ENCODE measurements around the gene SH3PXD2B. TPM values are rescaled to one million over a fixed set of nuclear protein-coding genes. Genes with fewer than 3 reads are reported as not detected.

Gene SH3PXD2B
- total and polyA plus RNA-seq, 2 of the 4 experiments (the other 2 are of a cell fraction): 8.2 to 14.4 TPM

- DNase-seq (peak; percentile 83), ATAC-seq (ENCODE audit: low read depth) (peak; percentile 50)
- in situ Hi-C loops (cut with MboI; ENCODE audit: low sequenced_read_pairs): no loop called here
- Histone ChIP-seq H3K14ac (replicated peaks; ENCODE audit: low read depth, low read length) (peak overlapping the region; percentile 2; the same call in 1 of the 2 replicates), H3K27ac (ENCODE audit: insufficient read depth, low read length) (peak overlapping the region; percentile 19; the same call in 1 of the 2 replicates), H3K27me3 (ENCODE audit: control insufficient read depth, insufficient read depth, low read length) (no peaks in the 10 kb centered on the region), H2AK5ac (ENCODE audit: low read depth, low read length) (0 out of 2 replicates have a peak overlapping the region, but pooled peaks have one; percentile 1), H3K9ac (ENCODE audit: low read depth, low read length) (no peak overlapping the region), H3K18ac (ENCODE audit: low read depth, low read length) (no peak overlapping the region), H3K4ac (ENCODE audit: low read depth, low read length) (peak overlapping the region; percentile 62; the same call in 1 of the 2 replicates), H2BK15ac (ENCODE audit: low read depth, low read length) (no peak overlapping the region), H3K4me2 (ENCODE audit: low read depth, low read length) (peak overlapping the region; percentile 1; the same call in 1 of the 2 replicates), H2AFZ (replicated peaks; ENCODE audit: low read length, poor library complexity) (no peak overlapping the region), H3K4me3 (ENCODE audit: insufficient read depth, low read depth, low read length) (no peak overlapping the region), H4K20me1 (ENCODE audit: insufficient read depth, low read length) (peaks cover 9% of the 10 kb centered on the region), H3K4me1 (ENCODE audit: control insufficient read depth, insufficient read depth, low read length) (peaks cover 14% of the 10 kb centered on the region), H3K56ac (ENCODE audit: extremely low read depth, insufficient read depth, low read length) (no peak overlapping the region), H2AK9ac (replicated peaks; ENCODE audit: low read depth, low read length, poor library complexity) (no peak overlapping the region), H2BK120ac (ENCODE audit: low read depth, low read length) (no peak overlapping the region), H4K5ac (ENCODE audit: low read depth, low read length) (no peak overlapping the region), H2BK20ac (ENCODE audit: low read depth, low read length) (0 out of 2 replicates have a peak overlapping the region, but pooled peaks have one; percentile 18), H3K79me1 (ENCODE audit: low read depth in 1 of 2, low read length in 2 of 2) (peaks cover under 1 to 33% of the 10 kb centered on the region in 2 experiments; a peak in 1 of 4 replicates), H3K9me1 (ENCODE audit: insufficient read depth, low read length) (peaks cover 19% of the 10 kb centered on the region), H3K9me3 (ENCODE audit: control insufficient read depth, insufficient read depth, low read length) (no peaks in the 10 kb centered on the region), H2BK5ac (ENCODE audit: low read depth, low read length, poor library complexity, severe bottlenecking) (no peak overlapping the region), H4K8ac (ENCODE audit: low read depth in 2 of 2, low read length in 2 of 2) (no peak overlapping the region), H4K91ac (ENCODE audit: insufficient read depth, low read depth, low read length) (no peak overlapping the region), H3K23ac (ENCODE audit: low read depth, low read length) (no peak overlapping the region), H3K36me3 (ENCODE audit: control insufficient read depth, insufficient read depth, low read length) (peaks cover 44% of the 10 kb centered on the region)
- ChIA-PET POLR2A (ENCODE audit: unreplicated experiment) (no interaction called here), CTCF (no interaction called here)
- BruUV-seq (replicated peaks): no TSS peak
- dilution Hi-C loops (cut with HindIII; ENCODE audit: low sequenced_read_pairs, unreplicated experiment): no loop called here
- intact Hi-C loops (cut with micrococcal nuclease): no loop called here
- 100% methylated on average over 4 of the region's 18 CpGs; no CpG with 5 or more reads in 1 of the 2 experiments for WGBS, 2 experiments (ENCODE audit: extremely low coverage in 2 of 2, insufficient read length in 1 of 2)
- TF ChIP-seq POLR2A (IDR thresholded peaks at IDR 0.05; ENCODE audit: low read depth, low read length): no peak
- no peak for TF ChIP-seq MXI1 (IDR thresholded peaks at IDR 0.05; ENCODE audit: borderline replicate concordance, low read depth, low read length)
- no peak for TF ChIP-seq BHLHE40 (IDR thresholded peaks at IDR 0.05; ENCODE audit: low read depth, low read length)
- no peak for TF ChIP-seq USF2 (IDR thresholded peaks at IDR 0.05; ENCODE audit: low read depth, low read length)
- no peak for TF ChIP-seq RFX5 (IDR thresholded peaks at IDR 0.05; ENCODE audit: low read depth, low read length)
- no peak for TF ChIP-seq MAFK (IDR thresholded peaks at IDR 0.05; ENCODE audit: low read depth, low read length)
- no peak for TF ChIP-seq CHD1 (IDR thresholded peaks at IDR 0.05; ENCODE audit: low read depth, low read length)
- TF ChIP-seq CTCF (conservative IDR thresholded peaks at IDR 0.05; ENCODE audit: low read depth, low read length): no peak
- TF ChIP-seq RCOR1 (IDR thresholded peaks at IDR 0.05; ENCODE audit: insufficient replicate concordance, low read length): no peak
- no peak for TF ChIP-seq SMC3 (IDR thresholded peaks at IDR 0.05; ENCODE audit: low read depth, low read length)
- TF ChIP-seq RAD21 (IDR thresholded peaks at IDR 0.05; ENCODE audit: low read length): no peak
- TF ChIP-seq FOS (IDR thresholded peaks at IDR 0.05; ENCODE audit: low read depth, low read length): no peak
- no peak for TF ChIP-seq ELK1 (IDR thresholded peaks at IDR 0.05; ENCODE audit: borderline replicate concordance, low read depth, low read length)
- no peak for TF ChIP-seq MAZ (IDR thresholded peaks at IDR 0.05; ENCODE audit: borderline replicate concordance, low read depth, low read length)
- TF ChIP-seq CEBPB (IDR thresholded peaks at IDR 0.05; ENCODE audit: low read depth, low read length): no peak
Measured at GRCh38 chr5:172380301-172380986, 73.9 kb downstream of the SH3PXD2B start.

All from IMR-90 (cell line).